HUES48 (cell line): ENCODE data around the gene LDHD.
"Not testable (repeated sequence)": the region's sequence is repeated elsewhere in the genome, so short reads cannot be mapped to it uniquely, and the experiment has no call there.

Source experiments
- H3K27ac ChIP-seq: one replicate; pipeline ENCODE4 v1.7.0; 2013; ENCODE audit warnings: low read depth, low read length, inconsistent platforms
- H3K27me3 ChIP-seq: 2 replicates; pipeline ENCODE4 v1.6.1; 2013; ENCODE audit warnings: mild to moderate bottlenecking, low read length; ENCODE audit not compliant: control insufficient read depth, insufficient read depth
- H3K36me3 ChIP-seq: 2 replicates; pipeline ENCODE4 v1.6.1; 2013; ENCODE audit warnings: low read length; ENCODE audit not compliant: control insufficient read depth, insufficient read depth
- H3K4me1 ChIP-seq: 2 replicates; pipeline ENCODE4 v1.6.1; 2013; ENCODE audit warnings: mild to moderate bottlenecking, low read length; ENCODE audit not compliant: control insufficient read depth, insufficient read depth
- H3K4me3 ChIP-seq: 2 replicates; pipeline ENCODE4 v1.5.1; 2013; ENCODE audit warnings: mild to moderate bottlenecking, low read depth, low read length
- H3K9ac ChIP-seq: 2 replicates; pipeline ENCODE4 v1.6.1; 2013; ENCODE audit warnings: mild to moderate bottlenecking, low read depth, low read length, moderate library complexity
- H3K9me3 ChIP-seq: 2 replicates; pipeline ENCODE4 v1.6.1; 2013; ENCODE audit warnings: low read length; ENCODE audit not compliant: control insufficient read depth, insufficient read depth

Gene LDHD

DNA sequence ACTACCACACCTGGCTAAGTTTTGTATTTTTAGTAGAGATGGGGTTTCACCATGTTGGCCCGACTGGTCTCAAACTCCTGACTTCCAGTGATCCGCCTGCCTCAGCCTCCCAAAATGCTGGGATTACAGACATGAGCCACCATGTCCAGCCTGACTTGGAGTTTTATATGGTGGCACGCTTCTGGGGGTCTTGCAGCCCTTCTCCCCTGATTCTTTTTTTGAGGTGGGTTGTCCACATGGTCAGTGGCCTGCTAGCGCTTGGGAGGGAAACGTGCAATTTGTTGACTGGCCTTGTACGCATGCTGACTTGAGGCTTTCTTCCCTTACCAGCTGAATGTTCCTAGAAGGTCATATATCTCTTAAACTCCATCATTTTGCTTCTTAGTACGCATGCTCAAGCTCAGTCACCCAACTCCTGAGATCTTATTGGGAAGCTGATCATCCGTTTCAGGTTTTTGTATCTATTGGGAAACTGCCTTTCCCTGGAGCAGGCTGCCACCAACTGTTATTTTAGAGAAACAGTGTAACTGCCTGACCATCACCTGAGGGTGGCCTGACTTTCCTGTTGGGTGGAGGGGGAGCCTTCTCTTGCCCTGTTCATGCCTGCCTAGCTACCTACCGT, 13.7 kb upstream of the LDHD start:
- no peak overlapping the region for H3K27ac ChIP-seq
- no peak overlapping the region for H3K9ac ChIP-seq
- no peak overlapping the region for H3K4me3 ChIP-seq
- H3K9me3 ChIP-seq: peaks cover 21% of the 10 kb centered on the region
- H3K36me3 ChIP-seq: no peaks in the 10 kb centered on the region
- H3K4me1 ChIP-seq: no peaks in the 10 kb centered on the region
- no peaks in the 10 kb centered on the region for H3K27me3 ChIP-seq

DNA sequence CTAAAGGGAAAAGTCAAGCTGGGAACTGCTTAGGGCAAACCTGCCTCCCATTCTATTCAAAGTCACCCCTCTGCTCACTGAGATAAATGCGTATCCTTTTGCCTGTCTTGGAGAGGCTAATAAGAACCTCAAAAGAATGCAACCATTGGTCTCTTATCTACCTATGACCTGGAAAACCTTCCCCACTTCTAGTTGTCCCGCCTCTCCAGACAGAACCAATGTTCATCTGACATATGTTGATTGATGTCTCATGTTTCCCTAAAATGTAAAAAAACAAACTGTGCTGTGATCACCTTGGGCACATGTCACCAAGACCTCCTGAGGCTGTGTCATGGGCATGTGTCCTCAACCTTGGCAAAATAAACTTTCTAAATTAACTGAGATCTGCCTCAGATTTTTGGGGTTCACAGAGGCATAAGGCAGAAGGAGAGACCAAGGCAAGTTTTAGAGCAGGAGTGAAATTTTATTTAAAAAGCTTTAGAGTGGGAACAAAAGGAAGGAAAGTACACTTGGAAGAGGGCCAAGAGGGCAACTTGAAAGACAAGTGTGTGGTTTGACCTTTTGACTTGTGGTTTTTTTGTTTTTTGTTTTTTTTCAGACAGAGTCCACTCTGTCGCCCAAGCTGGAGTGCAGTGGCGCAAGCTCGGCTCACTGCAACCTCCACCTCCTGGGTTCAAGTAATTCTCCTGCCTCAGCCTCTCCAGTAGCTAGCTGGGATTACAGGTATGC, 13.0 kb upstream of the LDHD start:
- not testable (repeated sequence) for H3K27me3 ChIP-seq, H3K4me3 ChIP-seq, H3K4me1 ChIP-seq, H3K9ac ChIP-seq, H3K27ac ChIP-seq, H3K36me3 ChIP-seq
- peaks cover 21% of the 10 kb centered on the region for H3K9me3 ChIP-seq

GRCh38 chr16:75127713-75128415, 11.3 kb upstream of the LDHD start:
- H3K27ac ChIP-seq: no peak overlapping the region
- H3K4me3 ChIP-seq: no peak overlapping the region
- H3K9ac ChIP-seq: no peak overlapping the region
- H3K36me3 ChIP-seq: no peaks in the 10 kb centered on the region
- H3K9me3 ChIP-seq: peaks cover 21% of the 10 kb centered on the region
- H3K4me1 ChIP-seq: no peaks in the 10 kb centered on the region
- H3K27me3 ChIP-seq: no peaks in the 10 kb centered on the region

- Histone ChIP-seq H3K9ac (no peak overlapping the region), H3K4me3 (no peak overlapping the region), H3K27me3 (no peaks in the 10 kb centered on the region), H3K27ac (no peak overlapping the region), H3K4me1 (peaks cover 22% of the 10 kb centered on the region), H3K9me3 (peaks cover 31% of the 10 kb centered on the region), H3K36me3 (no peaks in the 10 kb centered on the region)
Observed at GRCh38 chr16:75122609-75123008, 6.0 kb upstream of the LDHD start.

- no peak overlapping the region for H3K9ac ChIP-seq
- peaks cover 28% of the 10 kb centered on the region for H3K9me3 ChIP-seq
- H3K27me3 ChIP-seq: no peaks in the 10 kb centered on the region
- H3K27ac ChIP-seq: no peak overlapping the region
- no peak overlapping the region for H3K4me3 ChIP-seq
- H3K36me3 ChIP-seq: no peaks in the 10 kb centered on the region
- H3K4me1 ChIP-seq: peaks cover 23% of the 10 kb centered on the region
Observed at GRCh38 chr16:75121949-75122568, 5.5 kb upstream of the LDHD start.

GRCh38 chr16:75120253-75120652, 3.7 kb upstream of the LDHD start:
- no peak overlapping the region for H3K4me3 ChIP-seq
- no peak overlapping the region for H3K9ac ChIP-seq
- H3K27me3 ChIP-seq: no peaks in the 10 kb centered on the region
- no peak overlapping the region for H3K27ac ChIP-seq
- H3K36me3 ChIP-seq: no peaks in the 10 kb centered on the region
- H3K9me3 ChIP-seq: peaks cover 19% of the 10 kb centered on the region
- H3K4me1 ChIP-seq: peaks cover 32% of the 10 kb centered on the region

DNA sequence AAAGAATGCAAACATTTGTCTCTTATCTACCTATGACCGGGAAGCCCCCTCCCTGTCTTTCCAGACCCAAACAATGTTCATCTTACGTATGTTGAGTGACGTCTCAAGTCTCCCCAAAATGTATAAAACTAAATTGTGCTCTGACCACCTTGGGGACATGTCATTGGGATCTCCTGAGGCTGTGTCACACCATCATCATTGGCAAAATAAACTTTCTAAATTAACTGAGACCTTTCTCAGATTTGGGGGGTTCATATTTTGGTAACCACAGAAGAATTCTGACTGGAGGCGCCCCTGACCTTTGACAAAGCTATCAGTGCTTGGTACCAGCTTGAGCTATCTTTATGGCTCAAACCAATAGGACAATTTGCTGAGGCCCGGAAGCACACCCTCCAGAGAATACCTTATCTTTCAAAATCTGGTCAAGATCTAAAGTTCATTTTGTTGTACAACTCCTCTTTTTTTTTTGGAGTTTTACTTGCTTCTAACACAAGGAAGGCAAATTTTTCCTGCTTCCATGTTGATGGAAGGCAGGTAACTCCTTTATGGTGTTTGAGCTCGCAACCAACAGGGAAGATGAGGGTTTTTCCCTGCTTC, 2.5 kb upstream of the LDHD start:
- Histone ChIP-seq H3K27me3 (no peaks in the 10 kb centered on the region), H3K27ac (peak overlapping the region; percentile 70), H3K4me1 (peaks cover 34% of the 10 kb centered on the region), H3K36me3 (no peaks in the 10 kb centered on the region), H3K9ac (no peak overlapping the region), H3K4me3 (no peak overlapping the region), H3K9me3 (peaks cover 19% of the 10 kb centered on the region)

- H3K27me3 ChIP-seq: no peaks in the 10 kb centered on the region
- peak overlapping the region; percentile 50 for H3K4me3 ChIP-seq
- H3K36me3 ChIP-seq: no peaks in the 10 kb centered on the region
- H3K9ac ChIP-seq: no peak overlapping the region
- peaks cover 44% of the 10 kb centered on the region for H3K4me1 ChIP-seq
- H3K27ac ChIP-seq: peak overlapping the region; percentile 42
- H3K9me3 ChIP-seq: peaks cover 10% of the 10 kb centered on the region
Observed at GRCh38 chr16:75116911-75117245, 298 bp upstream of the LDHD start.

- Histone ChIP-seq H3K27me3 (no peaks in the 10 kb centered on the region), H3K9me3 (no peaks in the 10 kb centered on the region), H3K9ac (no peak overlapping the region), H3K36me3 (no peaks in the 10 kb centered on the region), H3K4me3 (no peak overlapping the region), H3K27ac (no peak overlapping the region), H3K4me1 (peaks cover 59% of the 10 kb centered on the region)
Observed at GRCh38 chr16:75114946-75115825, 1.4 kb downstream of the LDHD start.

DNA sequence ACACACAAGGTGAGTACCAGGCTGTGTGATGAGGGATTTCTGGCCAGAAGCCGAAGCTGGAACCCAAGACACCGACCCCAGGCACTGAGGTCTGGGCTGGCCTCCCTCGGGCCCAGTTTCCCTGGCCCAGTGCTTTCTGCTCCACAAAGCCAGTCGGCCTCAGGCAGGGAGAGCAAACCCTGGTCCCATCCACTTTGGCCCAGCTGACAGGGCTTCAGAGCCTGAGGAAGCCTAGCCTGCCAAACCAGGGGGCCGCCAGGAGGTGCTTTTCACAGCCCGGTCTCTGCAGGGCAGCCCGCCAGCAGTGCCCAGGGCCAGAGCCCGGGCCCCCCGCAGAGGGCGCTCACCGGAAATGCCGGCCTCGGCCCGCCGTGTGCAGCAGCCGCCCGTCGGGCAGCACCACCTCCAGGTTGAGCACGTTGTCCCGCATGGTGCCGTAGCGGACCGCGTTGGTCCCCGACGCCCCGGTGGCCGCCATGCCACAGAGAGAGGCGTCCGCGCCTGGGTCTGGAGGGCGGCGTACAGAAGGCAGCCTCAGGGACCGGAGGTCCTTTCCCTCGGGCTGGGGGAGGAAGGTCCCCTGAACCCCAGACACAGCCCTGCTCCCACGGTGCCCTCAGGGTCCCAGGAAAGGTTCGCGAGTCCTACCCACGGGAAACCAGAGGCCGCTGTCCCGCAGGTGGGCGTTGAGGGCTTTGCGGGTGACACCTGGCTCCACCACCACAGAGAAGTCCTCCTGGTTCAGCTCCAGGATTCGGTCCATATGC, 2.2 kb downstream of the LDHD start:
- Histone ChIP-seq H3K27me3 (no peaks in the 10 kb centered on the region), H3K4me1 (peaks cover 59% of the 10 kb centered on the region), H3K9ac (no peak overlapping the region), H3K9me3 (no peaks in the 10 kb centered on the region), H3K4me3 (no peak overlapping the region), H3K36me3 (no peaks in the 10 kb centered on the region), H3K27ac (no peak overlapping the region)
